Measurements from ENCODE around the gene SLC36A1.

Gene SLC36A1

GRCh38 chr5:151451626-151452520, 4.5 kb downstream of the SLC36A1 start:
- no peak for DNase-seq

- DNase-seq: no peak
Measured at GRCh38 chr5:151454166-151454565, 6.8 kb downstream of the SLC36A1 start.

GRCh38 chr5:151454889-151455288, 7.5 kb downstream of the SLC36A1 start:
- DNase-seq: no peak

DNA sequence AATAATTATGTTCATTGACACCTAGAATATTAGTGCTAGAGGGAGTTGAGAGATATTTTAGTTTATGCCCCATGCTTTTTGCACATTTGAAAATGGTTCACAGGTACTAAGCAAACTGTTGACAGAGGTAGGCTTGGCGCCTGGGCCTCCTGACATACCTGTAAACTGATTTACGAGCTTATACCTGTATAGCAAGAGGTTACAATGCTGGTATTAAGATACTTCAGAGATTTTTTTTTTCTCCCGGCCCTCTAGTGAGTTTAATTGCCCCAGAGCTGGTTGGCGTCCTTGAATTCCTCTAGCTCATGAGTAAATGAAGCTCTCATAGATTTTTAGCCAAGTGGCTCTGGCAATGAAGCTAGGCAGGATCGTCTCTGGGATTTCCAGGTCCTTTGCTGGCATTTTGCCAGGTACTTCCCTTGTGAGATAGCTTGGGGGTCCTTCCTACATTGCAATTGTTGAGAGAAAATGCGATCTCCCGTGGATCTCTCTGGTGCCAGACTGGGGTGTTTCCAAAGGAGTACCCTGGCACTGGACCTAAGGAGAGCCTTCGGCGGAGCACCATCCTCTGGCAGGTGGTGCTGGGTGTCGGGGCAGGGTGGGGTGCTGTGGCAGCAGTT, 9.0 kb downstream of the SLC36A1 start:
- DNase-seq: no peak

DNA sequence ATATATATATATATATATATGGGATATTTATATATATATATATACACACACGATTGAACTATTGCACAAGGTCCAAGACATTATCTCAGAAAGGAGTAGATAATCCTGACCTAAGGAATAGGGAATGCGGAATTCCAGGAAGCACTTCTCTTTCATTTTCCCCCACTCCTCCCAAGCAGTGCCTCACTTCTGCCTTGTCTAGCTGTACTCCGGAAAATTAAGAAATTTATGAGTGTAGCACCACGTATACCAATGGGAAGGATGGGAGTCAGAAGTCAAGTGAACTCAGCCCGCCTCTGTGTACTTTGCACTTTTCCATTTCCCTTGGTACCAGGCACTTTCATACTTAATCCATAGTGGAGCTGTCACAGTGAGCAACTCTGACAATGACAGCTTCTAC, 10.9 kb downstream of the SLC36A1 start:
- no peak for DNase-seq

- DNase-seq: no peak
Measured at GRCh38 chr5:151459680-151460324, 12.4 kb downstream of the SLC36A1 start.

DNA sequence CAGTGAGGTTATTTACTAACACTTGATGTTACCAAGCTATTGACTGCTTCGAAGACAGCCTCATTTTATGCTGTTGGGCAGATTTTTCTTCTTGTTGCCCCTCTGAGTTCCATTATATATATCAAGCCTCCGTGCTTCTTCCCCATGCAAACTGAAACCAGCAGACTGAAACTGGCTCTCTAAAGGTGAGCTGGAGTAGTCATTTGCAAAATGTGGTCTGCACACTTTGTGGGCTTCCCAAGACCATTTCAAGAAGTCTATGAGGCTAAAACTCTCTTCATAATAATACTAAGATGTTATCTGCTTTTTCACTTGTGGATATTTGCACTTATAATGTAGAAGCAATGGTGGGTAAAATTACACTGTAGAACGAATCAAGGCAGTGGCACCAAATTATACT, 13.9 kb downstream of the SLC36A1 start:
- no peak for DNase-seq

GRCh38 chr5:151463137-151464029, 16.0 kb downstream of the SLC36A1 start:
- no peak for DNase-seq

GRCh38 chr5:151464101-151464500, 16.7 kb downstream of the SLC36A1 start:
- DNase-seq: no peak

DNA sequence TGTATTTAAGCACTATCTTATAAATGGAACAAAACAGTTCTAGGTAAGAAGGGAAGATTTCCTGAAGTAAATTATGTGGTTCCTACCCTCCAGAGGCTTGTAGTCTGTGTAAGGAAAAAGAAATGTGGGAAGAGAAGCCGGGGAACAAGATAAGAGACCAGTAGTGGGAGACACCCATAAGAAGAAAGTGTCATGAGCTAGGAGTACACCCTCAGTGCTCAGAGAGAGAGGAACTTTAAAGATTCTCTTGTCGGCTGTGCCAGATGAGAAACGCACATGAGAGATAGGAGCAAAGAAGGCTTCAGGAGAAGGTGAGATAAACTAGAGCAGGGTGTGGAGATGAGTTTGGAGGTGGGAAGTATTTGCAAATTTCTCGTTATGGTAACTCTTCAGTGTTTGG, 18.1 kb downstream of the SLC36A1 start:
- no peak for DNase-seq

- no peak for DNase-seq
Measured at GRCh38 chr5:151467576-151467975, 20.2 kb downstream of the SLC36A1 start.

GRCh38 chr5:151469386-151469785, 22.0 kb downstream of the SLC36A1 start:
- DNase-seq: no peak

DNA sequence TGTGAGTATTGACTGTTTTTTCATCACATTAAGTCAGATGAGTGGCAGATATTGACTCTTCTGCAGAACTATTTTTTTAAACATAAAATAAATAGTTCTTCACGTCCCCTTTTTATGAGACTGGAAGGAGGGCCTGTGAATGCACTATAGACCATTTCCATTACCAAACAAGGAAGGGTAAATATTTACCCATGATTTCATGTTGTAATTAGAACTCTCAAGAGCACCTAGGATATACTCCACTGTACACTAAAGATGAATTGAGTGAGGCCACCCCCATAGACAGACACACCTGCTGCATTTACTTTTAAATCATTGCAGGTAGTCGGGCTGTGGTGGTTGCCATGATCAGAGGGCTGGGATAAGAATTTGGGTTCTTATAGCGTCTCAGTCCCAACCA, 22.6 kb downstream of the SLC36A1 start:
- DNase-seq: no peak

DNA sequence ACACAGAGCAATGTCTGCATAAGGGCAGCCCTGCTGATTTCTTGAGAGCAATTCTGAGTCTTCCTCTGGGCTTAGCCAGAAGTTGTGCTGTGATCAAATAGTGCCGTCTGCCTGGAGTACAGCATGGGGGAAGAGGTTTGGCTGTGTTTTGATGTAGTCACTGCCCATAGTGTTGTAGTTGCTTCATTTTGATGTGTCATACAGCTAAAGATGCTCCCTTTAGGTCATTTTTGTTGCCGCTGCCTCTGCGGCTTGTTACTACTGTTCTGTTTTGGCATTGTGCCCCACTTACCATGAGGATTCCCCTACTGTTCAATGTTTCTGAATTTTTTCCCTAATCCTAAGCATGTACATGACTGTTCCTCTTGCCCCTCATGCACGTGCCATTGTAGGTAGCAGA, 23.0 kb downstream of the SLC36A1 start:
- DNase-seq: no peak

DNA sequence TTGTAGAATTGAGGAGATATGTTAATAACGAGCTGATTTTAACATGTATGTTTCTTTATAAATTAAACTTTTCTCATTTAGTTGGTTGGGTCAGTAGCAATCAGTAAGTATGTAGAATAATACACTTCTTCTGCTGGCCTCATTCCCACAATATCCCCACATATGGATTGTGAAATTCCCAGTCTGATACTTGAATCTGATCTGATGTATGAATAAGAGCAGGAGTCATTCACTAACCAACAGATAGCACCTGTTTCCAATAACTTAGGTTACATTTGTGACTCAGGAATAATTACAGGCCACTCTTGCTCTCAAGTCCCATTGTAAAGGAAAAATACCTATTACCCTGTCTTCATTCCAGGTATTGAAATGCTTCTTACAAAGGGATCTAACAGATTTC, 23.9 kb downstream of the SLC36A1 start:
- DNase-seq: no peak

DNA sequence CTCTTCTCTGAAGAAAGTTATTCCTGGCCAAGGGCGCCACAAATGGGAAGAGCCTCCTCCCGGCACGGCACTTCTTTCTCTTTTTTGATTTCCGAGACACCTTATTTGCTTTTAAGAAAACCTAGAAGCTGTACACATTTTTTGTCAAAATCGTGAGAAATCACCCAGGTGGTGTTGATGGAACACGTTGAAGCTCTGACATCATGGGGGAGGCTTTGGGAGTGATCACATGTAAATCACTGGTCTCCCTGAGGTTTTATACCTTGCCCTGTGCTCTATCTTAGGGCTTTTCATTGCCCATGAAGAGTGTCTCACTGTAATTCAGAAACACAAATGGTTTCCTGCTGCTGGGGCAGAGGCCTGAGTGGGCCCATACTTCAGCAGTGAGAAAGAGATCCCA, 27.4 kb downstream of the SLC36A1 start:
- DNase-seq: no peak

- DNase-seq: no peak
Measured at GRCh38 chr5:151475388-151475787, 28.0 kb downstream of the SLC36A1 start.

GRCh38 chr5:151476016-151476415, 28.6 kb downstream of the SLC36A1 start:
- DNase-seq: no peak

DNA sequence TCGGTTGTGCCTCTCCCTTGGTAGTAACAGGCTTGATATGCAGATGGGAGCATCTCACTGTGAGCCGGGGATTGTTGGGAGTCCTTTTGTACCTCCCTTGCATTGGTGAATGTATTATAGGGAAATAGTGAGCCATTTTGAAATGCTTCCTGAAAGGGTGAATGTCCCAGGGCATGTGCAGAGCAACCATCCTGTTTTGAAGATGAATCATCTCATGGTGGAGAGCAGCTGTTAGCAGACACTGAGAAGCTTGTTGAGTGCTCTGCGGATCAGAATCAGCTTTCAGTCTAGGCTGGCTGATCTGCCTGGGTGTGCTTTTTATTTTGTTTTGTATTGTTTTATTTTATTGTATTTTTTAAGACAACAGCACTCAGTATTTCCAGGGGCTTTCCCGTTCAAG, 29.7 kb downstream of the SLC36A1 start:
- no peak for DNase-seq

GRCh38 chr5:151480384-151481293, 33.2 kb downstream of the SLC36A1 start:
- no peak for DNase-seq

- no peak for DNase-seq
Measured at GRCh38 chr5:151483176-151483575, 35.8 kb downstream of the SLC36A1 start.

- no peak for DNase-seq
Measured at GRCh38 chr5:151483647-151484046, 36.2 kb downstream of the SLC36A1 start.
